AML-193 (cell line): ENCODE data around the gene BDH1.

ENCODE experiments used
- DNase-seq, 2 experiments: peaks; one replicate each; lab custom pipeline; 2025; lab: John Stamatoyannopoulos, UW

Gene BDH1

GRCh38 chr3:197547306-197548011 is 8.3 kb downstream of the BDH1 start:
- DNase-seq: no peak

DNA sequence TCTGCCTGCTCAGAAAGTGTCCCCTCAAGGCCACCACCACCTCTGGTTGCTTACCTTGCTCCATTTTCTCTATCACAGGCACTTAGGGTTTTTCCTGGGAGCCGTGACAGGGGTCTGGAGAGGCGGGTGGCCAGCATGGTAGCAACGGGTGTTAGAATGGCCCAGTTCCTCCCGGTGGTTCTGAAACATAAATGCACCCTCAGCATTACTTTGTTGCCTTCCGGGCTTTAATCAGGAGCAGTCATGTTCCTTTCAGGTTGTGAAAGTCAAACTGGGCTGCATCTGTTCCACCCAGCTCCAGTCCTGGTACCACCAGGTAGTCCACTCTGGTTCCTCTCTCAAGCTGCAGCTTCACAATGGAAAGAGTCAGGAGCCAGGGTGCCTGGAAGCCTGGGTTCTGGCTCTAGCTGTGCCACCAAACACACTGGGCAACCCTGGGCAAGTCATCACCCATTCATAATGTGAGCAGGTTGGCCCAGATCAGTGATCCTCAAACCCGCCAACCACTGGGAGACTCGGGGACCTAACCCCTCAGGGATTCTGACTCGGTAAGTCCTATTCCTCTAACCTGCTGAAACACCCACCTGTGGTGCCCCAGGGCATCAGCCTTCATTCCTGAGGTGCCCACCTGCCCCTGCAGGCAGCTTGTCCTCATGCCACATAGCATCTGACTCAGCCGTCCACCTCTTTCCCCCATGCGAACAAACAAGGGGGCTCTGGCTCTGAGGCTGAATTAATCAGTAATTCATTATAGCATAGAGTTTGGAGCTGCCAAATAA is 9.3 kb downstream of the BDH1 start:
- DNase-seq: no peak

GRCh38 chr3:197545571-197545970 is 10.2 kb downstream of the BDH1 start:
- peak; percentile 65 to 72 for DNase-seq

- DNase-seq: no peak
Observed at GRCh38 chr3:197545101-197545500, 10.7 kb downstream of the BDH1 start.

- DNase-seq: peak; percentile 30 to 31
Observed at GRCh38 chr3:197542741-197543454, 12.9 kb downstream of the BDH1 start.

- no peak for DNase-seq
Observed at GRCh38 chr3:197541756-197542539, 13.8 kb downstream of the BDH1 start.

DNA sequence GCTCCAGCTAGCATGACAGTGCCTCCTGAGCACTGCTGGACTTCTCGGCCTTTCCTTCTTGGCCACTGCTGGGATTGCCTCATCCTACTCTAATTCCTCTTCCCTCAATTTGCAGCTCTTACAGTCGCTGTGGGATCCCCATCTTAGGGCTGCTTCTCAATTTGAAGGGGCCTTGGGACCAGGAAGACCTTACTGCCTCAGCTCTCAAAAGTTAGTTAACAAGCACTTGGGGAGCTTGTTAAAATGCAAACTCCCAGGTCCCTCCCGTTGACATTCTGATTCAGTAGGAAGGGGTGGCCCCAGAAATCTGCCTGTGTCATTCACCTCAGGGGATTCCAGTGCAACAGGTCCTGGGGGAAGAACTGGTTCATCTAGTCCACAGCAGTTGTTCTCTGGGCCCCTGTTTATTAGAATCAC is 14.8 kb downstream of the BDH1 start:
- no peak for DNase-seq

GRCh38 chr3:197539651-197540051 is 16.1 kb downstream of the BDH1 start:
- DNase-seq: no peak

- peak; percentile 92 to 95 for DNase-seq
Observed at GRCh38 chr3:197533927-197534725, 21.6 kb downstream of the BDH1 start.

GRCh38 chr3:197533396-197533795 is 22.4 kb downstream of the BDH1 start:
- no peak for DNase-seq

- no peak for DNase-seq
Observed at GRCh38 chr3:197532388-197532787, 23.4 kb downstream of the BDH1 start.

DNA sequence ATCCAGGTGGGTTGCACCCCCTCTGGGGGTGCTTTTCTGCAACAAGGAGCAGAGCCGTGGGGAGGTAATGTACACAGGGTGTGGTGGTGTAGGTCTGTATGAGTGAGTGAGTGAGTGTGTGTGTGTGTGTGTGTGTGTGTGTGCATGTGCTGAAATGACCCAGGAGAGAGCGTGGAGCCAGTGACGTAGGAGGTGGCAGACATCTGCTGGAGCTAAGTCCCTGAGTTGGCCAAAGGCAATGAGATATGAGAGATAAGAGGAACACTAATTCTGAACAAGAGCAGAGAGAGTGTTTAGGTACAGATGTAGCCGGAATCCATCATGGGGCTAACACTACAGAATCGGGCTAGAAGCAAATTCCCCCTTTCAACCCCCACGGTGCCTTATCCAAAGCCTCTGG is 27.6 kb downstream of the BDH1 start:
- no peak for DNase-seq

DNA sequence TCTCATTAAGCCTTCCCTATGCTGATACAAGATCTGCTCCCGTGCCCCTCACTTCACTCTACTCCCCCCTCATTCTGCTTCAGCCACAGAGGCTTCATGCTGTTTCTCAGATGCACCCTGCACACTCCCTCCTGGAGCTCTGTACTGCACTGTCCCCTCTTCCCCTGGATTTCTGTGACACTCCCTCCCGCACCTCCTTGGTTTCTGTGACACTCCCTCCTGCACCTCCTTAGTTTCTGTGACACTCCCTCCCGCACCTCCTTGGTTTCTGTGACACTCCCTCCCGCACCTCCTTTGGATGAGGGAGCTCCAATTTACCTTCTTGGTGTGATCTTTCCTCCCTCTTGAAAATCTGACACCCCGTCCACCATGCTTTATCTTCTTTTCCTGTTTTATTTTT is 28.2 kb downstream of the BDH1 start:
- DNase-seq: no peak

DNA sequence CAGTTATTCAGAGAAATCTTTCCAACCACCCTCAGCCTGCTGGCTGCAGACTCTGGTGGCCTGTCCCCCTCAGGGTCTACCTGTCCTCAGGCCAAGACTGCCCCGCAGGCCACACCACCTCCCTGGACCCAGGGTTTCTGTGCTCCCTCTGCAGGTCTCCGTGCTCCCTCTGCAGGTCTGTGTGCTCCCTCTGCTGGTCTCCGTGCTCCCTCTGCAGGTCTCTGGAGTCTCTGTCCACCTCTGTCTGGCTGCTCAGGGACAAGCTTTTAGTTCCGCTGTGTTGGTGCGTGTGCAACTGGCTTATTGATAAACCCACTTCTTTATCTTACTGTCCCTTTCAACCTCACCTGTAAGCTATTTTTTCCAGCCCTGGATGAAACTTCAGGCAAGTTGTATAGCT is 30.1 kb downstream of the BDH1 start:
- DNase-seq: no peak

DNA sequence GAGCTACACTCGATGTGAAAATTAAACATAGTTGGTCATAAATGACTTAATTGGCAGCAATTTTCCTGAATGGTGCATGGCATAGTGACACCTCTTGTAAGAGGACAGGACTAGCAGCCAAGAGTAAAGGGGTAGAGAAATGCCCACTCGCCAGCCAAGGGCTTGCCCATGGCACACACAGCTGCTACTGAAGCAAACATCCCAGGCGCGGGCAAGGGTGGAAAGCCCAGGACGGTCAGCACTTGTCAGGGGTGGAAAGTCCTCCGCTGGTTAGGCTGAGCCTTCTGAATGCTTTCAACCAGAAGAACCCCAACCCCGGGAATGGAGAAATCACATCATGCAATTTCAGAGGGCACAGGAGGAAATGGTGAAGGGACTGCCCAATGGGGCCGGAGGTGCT is 31.6 kb downstream of the BDH1 start:
- no peak for DNase-seq

- no peak for DNase-seq
Observed at GRCh38 chr3:197523526-197523925, 32.2 kb downstream of the BDH1 start.

DNA sequence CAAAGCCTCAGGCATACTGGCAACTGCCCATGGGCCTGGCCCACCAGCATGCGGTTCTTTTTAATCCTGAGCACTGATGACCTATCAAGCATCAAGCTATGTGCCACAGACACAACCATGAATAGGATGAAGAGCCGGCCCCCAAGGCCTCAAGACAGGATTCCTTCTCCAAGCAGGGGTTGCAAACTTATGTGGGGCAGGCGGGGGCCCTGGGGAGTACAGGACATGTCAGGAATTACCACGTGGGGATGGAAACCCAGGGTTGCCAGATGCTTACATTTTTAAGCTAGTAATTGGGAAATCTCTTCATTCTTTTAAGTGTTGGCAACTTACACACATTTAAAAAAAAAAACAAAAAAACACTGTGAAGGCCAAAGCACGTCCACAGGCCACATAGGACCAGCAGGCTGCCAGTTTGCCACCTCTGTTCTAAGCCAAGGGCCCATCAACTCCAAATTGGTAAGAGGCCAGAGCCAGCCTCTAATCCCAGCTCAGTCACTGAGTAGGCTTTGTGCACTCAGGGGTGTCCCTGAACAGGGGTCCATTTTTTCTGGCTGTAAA is 32.8 kb downstream of the BDH1 start:
- no peak for DNase-seq

- no peak for DNase-seq
Observed at GRCh38 chr3:197522183-197522715, 33.5 kb downstream of the BDH1 start.

DNA sequence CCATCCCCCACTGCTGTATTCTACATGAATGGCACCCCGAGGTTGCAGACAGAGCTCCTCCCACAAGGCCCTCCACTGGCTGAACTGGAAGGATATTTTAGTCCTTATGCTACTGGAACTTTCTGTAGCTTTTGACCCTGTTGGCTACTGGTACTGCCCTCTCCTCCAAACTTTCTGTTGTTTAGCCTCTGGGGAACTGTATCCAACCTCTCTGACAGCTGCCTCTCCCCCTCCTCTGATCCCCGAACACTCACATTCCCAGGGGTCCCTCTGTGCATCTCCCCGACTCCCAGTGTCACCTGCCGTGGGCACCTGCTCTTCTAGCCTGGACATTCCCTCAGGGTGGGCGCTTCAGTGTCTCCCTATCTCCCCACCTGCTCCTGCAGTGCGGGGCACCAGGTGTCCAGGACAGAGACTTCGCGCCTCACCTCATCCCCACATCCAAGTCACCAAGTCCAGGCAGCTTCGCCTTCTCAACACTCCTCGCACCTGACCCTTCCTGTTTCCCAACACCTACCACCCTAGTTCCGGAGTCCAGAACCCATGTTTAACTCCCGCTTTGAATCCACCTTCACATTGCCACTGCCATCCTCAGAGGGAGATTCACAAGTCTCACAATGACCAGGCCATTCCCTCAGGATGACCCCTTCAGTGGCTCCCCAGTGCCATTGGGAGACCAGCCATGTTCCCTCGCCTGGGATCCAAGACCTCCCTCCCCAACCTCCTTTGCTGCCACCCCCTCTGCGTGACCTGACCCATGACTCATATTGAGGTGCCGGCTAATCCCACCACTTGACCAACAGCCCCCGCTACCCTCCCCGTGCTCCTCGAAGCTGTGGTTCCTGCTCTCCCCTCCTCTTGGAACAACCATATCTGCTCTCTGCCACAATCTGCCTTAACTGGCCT is 34.2 kb downstream of the BDH1 start:
- no peak for DNase-seq
